Fibroblast of lung (primary cell): ENCODE results near the gene ARHGAP42.

Source experiments
- CTCF ChIP-seq, 2 donors: IDR thresholded peaks in 1 of 2; conservative IDR thresholded peaks in 1 of 2; 1 replicate in 1 of 2; 2 replicates in 1 of 2; pipeline ENCODE4 v1.5.1; 2011 to 2012; ENCODE audit warnings: low read length in 2 of 2, control low read depth in 1 of 2, inconsistent platforms in 1 of 2, low read depth in 1 of 2, mild to moderate bottlenecking in 1 of 2
- EZH2 ChIP-seq: IDR thresholded peaks from 2 replicates; pipeline ENCODE4 v1.5.1; 2012; ENCODE audit warnings: low read length, control low read depth, mild to moderate bottlenecking; ENCODE audit errors: missing control alignments

- TF ChIP-seq CTCF (conservative IDR thresholded peaks at IDR 0.05 in 1 of 2, IDR thresholded peaks at IDR 0.05 in 1 of 2; ENCODE audit: low read depth in 1 of 2, low read length in 2 of 2) (no peak), EZH2 (no peak)
Observed at GRCh38 chr11:100790073-100790472, 103.0 kb downstream of the ARHGAP42 start.
